SU-DHL-6 (cell line): ENCODE data around the gene ADCY2.

ENCODE experiments used
- EZH2phosphoT487 ChIP-seq: fragments of 200-600 bp; sonication (generic), shearing (Covaris generic); conservative IDR thresholded peaks from 2 replicates; pipeline ENCODE4 v1.6.1; 2018; ENCODE audit warnings: mild to moderate bottlenecking, antibody characterized with exemption, low read length, moderate library complexity, mixed read lengths
- TF ChIP-seq, protein P1 (sequence below): fragments of 200-600 bp; sonication (generic); IDR thresholded peaks from one replicate; pipeline ENCODE4 v1.5.1; 2017; ENCODE audit warnings: antibody characterized with exemption, mild to moderate bottlenecking, low read length, moderate library complexity; ENCODE audit not compliant: insufficient read depth, poor library complexity, severe bottlenecking

DNA sequence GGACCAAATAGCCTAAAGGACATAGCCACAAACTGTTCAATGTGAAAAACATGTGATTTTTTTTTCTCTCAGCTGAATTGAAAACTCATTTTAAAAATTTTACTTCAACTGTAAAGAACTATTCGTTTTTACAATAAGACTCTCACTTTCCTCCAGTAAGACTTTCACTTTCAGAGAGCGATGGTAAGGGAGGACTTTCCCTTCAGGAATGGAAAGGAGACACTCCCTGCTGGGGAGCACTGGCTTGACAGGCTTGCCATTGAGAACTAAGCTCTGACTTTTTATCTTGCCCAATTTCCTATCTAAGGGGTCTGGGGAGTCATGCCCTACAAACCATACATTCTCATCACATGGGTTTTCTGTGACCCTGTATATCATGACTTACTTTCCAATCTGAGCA, 268.3 kb downstream of the ADCY2 start:
- TF ChIP-seq, protein P1, sequence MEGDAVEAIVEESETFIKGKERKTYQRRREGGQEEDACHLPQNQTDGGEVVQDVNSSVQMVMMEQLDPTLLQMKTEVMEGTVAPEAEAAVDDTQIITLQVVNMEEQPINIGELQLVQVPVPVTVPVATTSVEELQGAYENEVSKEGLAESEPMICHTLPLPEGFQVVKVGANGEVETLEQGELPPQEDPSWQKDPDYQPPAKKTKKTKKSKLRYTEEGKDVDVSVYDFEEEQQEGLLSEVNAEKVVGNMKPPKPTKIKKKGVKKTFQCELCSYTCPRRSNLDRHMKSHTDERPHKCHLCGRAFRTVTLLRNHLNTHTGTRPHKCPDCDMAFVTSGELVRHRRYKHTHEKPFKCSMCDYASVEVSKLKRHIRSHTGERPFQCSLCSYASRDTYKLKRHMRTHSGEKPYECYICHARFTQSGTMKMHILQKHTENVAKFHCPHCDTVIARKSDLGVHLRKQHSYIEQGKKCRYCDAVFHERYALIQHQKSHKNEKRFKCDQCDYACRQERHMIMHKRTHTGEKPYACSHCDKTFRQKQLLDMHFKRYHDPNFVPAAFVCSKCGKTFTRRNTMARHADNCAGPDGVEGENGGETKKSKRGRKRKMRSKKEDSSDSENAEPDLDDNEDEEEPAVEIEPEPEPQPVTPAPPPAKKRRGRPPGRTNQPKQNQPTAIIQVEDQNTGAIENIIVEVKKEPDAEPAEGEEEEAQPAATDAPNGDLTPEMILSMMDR: no peak
- no peak for TF ChIP-seq EZH2phosphoT487
